GM19463 (cell line): ENCODE results near the gene ZBTB5.

ENCODE experiments used
- ATAC-seq: cut with Tn5 transposase; IDR thresholded peaks from one replicate; pipeline ENCODE4 v1.9.1; 2021; ENCODE audit warnings: mild to moderate bottlenecking, moderate library complexity; ENCODE audit not compliant: unreplicated experiment

The ZBTB5 gene

DNA sequence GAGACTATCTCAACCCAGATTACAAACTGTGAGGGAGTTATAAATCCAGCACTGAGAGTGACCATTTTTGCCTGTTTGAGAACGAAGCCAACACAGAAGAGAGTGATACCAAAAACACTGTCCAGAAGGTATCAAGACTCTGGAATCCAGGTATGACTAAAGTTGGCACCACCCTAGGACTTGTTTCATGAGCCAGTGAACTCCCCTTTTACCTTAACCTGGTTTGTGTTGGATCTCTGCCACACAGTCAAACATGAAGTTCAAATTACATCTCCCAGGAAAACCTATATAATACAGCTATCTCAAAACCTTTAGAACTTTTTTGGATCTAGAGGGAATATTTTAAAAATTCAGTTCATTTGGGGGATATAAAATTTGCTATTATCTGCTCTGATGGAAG lies 11.4 kb downstream of the ZBTB5 start:
- no peak for ATAC-seq

- no peak for ATAC-seq
These were observed 12.6 kb downstream of the ZBTB5 start for GRCh38 chr9:37452611-37453010.

- no peak for ATAC-seq
These were observed 13.6 kb downstream of the ZBTB5 start for GRCh38 chr9:37451628-37452027.

DNA sequence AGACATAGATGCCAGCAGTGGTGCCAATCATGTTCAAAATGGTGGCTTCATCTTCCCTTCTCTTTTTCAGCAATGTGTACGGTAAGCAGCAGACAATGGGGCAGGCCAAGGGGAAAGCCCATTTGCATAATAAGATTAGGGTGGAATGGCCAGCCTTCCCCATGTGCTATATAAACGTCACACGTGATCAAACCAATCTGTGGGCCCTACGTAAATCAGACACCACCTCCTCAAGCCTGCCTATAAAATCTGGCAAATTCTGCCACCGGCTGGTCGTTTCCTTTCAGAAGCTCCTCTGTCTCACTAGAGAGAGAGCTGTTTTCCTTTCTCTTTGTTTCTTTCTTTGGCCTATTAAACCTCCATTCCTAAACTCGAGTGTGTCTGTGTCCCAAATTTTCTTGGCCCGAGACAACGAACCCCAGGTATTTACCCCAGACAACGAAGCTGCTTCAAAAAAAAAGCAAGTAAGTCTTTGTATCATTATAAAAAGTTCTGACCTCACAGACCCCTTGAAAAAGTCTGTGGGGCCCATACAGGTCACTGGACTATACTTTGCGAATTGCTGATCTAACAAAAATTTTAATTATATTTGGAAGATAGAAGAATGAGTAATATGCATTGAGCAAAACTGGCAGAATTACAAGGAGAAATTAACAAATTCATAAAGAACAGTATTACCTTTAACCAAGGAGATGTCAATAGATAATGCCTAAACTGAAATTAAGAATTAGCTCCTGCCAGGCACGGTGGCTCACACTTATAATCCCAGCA lies 15.2 kb downstream of the ZBTB5 start:
- no peak for ATAC-seq

- no peak for ATAC-seq
These were observed 18.1 kb downstream of the ZBTB5 start for GRCh38 chr9:37447111-37447510.

- no peak for ATAC-seq
These were observed 18.8 kb downstream of the ZBTB5 start for GRCh38 chr9:37446401-37446800.

DNA sequence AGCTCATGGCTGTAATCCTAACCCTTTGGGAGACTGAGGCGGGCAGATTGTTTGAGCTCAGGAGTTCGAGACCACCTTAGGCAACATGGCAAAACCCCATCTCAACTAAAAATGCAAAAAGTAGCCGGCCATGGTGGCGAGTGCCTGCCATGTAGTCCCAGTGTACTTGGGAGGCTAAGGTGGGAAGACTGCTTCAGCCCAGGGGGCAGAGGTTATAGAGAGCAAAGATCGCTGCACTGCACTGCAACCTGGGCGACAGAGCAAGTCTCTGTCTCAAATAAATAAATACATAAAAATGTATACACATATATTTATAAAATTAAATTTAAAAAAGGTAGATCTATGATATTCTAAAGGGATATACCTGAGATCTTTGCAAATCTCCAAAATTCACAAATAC lies 19.4 kb downstream of the ZBTB5 start:
- ATAC-seq, result no peak

DNA sequence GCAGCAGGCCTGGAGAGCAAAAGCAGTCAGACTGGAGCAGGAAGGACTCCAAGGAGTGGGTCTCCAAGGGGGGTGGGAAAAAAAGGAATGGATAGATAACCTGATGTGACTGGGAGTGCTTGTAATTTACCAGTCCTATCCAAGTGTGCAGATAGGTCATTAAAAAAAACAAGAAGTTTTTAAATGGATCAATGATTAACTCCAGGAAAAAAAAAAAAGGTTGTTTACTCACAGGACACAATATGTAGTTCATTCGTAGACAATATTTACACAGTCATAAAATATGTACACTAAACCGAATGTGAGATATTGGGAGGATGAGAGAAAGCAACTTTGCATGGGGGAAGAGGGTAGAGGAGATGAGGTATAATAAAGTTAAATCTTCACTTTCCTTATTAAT lies 20.4 kb downstream of the ZBTB5 start:
- no peak for ATAC-seq

GRCh38 chr9:37443566-37443965 lies 21.7 kb downstream of the ZBTB5 start:
- ATAC-seq, result no peak

DNA sequence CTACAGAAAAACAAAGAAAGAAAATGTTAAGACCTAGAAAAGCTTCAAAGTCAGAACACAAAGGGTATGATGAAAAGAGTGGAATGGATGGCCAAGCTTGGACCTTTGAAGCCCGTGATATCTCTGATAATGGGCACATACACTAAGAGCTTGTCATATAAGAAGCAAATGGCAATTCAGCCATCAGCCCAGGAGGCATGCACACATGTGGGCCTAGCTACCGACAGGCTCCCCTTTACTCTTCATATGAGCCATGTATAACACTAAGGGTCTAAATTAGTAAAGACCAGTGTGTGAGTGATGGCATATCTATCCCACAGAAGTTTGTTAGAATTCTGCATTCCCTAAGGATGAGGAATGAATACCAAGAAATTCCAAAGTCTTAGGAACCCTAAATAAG lies 22.7 kb downstream of the ZBTB5 start:
- no peak for ATAC-seq

- no peak for ATAC-seq
These were observed 23.4 kb downstream of the ZBTB5 start for GRCh38 chr9:37441776-37442370.

- ATAC-seq, result no peak
These were observed 26.9 kb downstream of the ZBTB5 start for GRCh38 chr9:37438359-37438758.

GRCh38 chr9:37437621-37438020 lies 27.6 kb downstream of the ZBTB5 start:
- ATAC-seq, result no peak

DNA sequence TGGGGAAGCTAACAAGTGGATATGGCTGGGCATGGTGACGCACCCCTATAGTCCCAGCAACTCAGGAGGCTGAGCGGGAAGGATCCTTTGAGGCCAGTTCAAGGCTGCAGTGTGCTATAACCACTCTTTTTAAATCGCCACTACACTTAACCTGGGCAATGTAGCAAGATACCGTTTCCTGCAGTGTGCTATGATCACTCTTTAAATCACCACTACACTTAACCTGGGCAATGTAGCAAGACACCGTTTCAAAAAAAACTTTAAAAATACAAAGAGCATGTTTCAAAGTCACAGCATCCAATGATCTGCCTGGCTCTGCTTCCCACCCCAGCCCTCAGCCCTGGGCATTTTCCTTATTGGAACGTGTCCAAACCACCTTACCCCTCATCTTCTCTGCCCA lies 28.2 kb downstream of the ZBTB5 start:
- no peak for ATAC-seq

GRCh38 chr9:37436540-37436939 lies 28.7 kb downstream of the ZBTB5 start:
- no peak for ATAC-seq

DNA sequence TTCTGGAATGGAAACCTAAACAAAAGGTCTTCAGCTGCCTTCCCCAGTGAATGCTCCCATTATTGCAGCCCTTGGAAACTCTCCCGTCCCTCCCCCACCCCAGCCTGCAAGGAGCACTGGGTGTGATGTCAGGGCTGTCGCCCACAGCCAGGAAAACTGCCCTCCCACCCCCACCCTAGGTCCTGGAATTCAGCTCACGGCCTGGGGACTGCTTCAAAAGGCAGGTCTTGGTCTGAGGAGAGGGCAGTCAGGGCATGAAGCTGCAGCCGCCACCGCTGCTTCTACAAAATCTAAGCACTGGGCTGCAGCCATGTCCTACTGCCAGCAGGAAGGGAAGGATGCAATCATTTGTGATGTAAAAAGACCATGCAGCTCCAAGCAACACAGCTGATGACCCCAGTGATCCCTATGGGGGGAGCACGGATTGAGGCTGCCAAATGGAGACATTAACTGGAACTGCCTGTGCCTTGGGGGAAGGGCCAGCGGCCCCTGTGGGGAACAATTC lies 31.3 kb downstream of the ZBTB5 start:
- no peak for ATAC-seq

- no peak for ATAC-seq
These were observed 33.2 kb downstream of the ZBTB5 start for GRCh38 chr9:37432020-37432419.

- ATAC-seq, result no peak
These were observed 34.2 kb downstream of the ZBTB5 start for GRCh38 chr9:37430841-37431597.

DNA sequence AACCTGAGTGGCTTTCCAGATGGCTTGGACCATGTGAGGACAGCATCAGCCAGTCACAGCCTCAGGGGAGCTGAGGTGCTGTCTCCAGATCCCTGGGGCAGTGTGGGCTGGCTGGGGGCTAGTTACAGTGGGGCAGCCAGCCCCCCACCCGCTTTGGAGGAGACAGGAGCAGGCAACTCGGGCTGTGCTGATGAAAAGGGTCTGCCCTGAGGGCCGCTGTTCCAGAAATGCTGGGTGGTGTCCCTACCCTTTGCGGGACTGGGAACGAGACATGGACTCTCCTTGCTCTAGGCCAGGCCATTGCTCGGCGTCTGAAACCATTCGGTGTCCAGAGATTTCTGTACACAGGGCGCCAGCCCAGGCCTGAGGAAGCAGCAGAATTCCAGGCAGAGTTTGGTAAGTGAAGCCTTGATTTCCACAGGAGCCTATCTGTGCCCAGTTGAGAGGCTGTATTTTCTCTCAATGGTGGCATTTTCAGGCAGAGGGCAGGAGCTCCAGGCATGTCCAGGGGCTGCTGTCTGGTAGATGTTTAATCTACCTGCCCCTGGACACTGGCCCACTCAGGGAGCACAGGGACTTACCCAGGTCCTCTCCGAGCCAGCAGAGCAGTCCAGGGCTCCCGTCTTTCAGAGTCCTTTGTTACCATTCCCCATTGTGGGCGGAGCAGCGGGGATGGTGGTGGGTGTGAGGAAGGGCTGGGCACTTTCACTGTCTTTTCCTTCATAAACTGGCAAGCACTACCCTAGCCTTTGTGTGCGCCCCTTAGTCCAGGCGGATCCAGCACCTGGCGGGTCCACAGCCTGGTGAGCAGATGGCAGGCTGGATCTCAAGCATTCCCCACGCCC lies 35.6 kb downstream of the ZBTB5 start:
- ATAC-seq, result no peak

GRCh38 chr9:37428345-37428744 lies 36.9 kb downstream of the ZBTB5 start:
- ATAC-seq, result no peak

GRCh38 chr9:37426846-37427245 lies 38.4 kb downstream of the ZBTB5 start:
- ATAC-seq, result no peak
